Spleen (tissue), 7 donors: ENCODE results near the gene ADAMTS17.

Source experiments
- CTCF ChIP-seq, 11 experiments: fragments of 200-600 bp in 7 of 11; fragments of 450-650 bp in 4 of 11; sonication (generic) in 4 of 11; IDR thresholded peaks in 8 of 11; conservative IDR thresholded peaks in 3 of 11; 1 replicate in 7 of 11; 2 replicates in 4 of 11; pipeline versions ENCODE4 v1.4.0 to v1.8.0; 2016 to 2021; ENCODE audit warnings: antibody characterized with exemption in 11 of 11, inconsistent platforms in 4 of 11, mild to moderate bottlenecking in 1 of 11
- POLR2AphosphoS5 ChIP-seq, 3 donors: sonication (generic); formaldehyde crosslinking; IDR thresholded peaks; one replicate each; pipeline ENCODE4 v1.5.1; 2017; ENCODE audit warnings: antibody characterized with exemption in 3 of 3
- donor health status: DM: no; HTN: no; CAD: no; lungs with moderate emphysema.
- donor health status: DM: no; HTN: no; CAD: no.
- donor health status: DM: no; HTN: no; CAD: no.

- TF ChIP-seq CTCF (IDR thresholded peaks at IDR 0.05 in 8 of 11, conservative IDR thresholded peaks at IDR 0.05 in 3 of 11) (no peak), POLR2AphosphoS5 (IDR thresholded peaks at IDR 0.05) (no peak)
Measured at GRCh38 chr15:100310041-100310405, 31.8 kb downstream of the ADAMTS17 start.
